ENCODE data around the gene BORA. TPM values are rescaled to one million over a fixed set of nuclear protein-coding genes. Genes with fewer than 3 reads are reported as not detected.
"Not testable (repeated sequence)": the region's sequence is repeated elsewhere in the genome, so short reads cannot be mapped to it uniquely, and the experiment has no call there.

Gene BORA
- total and polyA plus RNA-seq, 4 donors, result 0.71 to 11.3 (median 1.4) TPM

DNA sequence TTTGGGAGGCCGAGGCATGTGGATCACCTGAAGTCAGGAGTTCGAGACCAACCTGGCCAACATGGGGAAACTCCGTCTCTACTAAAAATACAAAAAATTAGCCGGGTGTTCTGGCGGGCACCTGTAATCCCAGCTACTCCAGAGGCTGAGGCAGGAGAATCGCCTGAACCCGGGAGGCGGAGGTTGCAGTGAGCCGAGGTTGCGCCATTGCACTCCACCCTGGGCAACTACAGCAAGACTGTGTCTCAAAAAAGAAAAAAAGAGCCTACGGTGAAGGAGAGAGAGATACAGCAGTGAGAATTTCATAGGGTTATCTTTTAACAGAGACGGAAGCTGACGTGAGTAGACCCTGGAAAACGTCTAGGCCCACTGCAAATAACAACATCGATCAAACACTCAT, 1.5 kb upstream of the BORA start:
- not testable (repeated sequence) for H3K27ac ChIP-seq (ENCODE audit: low read depth in 1 of 2, low read length in 2 of 2); H3K9ac ChIP-seq (ENCODE audit: low read depth in 1 of 2, low read length in 2 of 2); H3K36me3 ChIP-seq (ENCODE audit: control insufficient read depth in 4 of 4, insufficient read depth in 3 of 4, low read depth in 1 of 4, low read length in 3 of 4); H3K9me3 ChIP-seq (ENCODE audit: control insufficient read depth in 4 of 4, low read length in 3 of 4); H3K27me3 ChIP-seq (ENCODE audit: control insufficient read depth in 4 of 4, insufficient read depth in 4 of 4, low read length in 3 of 4); DNase-seq (ENCODE audit: low spot score); H3K4me3 ChIP-seq (ENCODE audit: low read depth in 1 of 3, low read length in 3 of 3)
- H3K4me1 ChIP-seq (ENCODE audit: control insufficient read depth in 4 of 4, insufficient read depth in 4 of 4, low read length in 3 of 4), result peaks cover 0 to 17% (median 13%) of the 10 kb centered on the region in 4 donors
- WGBS, result 93% methylated on average over 15 of the region's 15 CpGs

DNA sequence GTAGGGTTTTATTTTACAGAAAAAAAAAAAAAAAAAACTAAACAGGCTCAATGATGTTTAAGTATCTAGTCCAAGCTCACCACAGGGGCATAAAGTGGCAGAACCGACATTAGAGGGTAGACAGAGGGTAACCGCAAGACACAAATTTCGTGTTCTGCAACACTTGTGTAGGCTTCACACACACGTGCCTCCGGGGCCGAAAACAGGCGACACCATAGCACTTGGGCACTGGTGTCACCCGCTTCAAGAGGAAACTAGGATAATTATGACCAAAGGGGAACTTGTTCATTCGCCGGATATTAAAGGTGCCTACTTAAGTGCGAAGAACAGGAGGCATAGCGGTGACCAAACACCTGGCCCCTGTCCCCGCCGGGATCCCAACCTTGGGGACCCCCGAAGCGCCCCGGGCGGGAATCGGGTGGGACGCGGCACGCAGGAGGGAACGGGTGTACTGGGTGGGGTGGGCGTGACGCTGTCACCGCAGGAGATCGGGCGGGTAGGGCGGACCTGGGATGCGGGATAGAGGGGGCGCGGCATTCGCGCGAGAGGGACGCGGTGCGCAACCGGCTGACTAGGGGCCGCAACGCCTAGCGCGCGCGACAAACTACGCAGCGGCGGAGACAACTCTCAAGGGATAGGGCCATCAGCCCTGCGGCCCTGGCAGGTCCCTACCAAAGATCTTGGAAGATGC, 852 bp upstream of the BORA start:
- Histone ChIP-seq H3K4me1 (ENCODE audit: control insufficient read depth in 4 of 4, insufficient read depth in 4 of 4, low read length in 3 of 4) (peaks cover 0 to 17% (median 13%) of the 10 kb centered on the region in 4 donors), H3K27ac (ENCODE audit: low read depth in 1 of 2, low read length in 2 of 2) (peak overlapping the region in 1 of 2 donors; percentile 17), H3K36me3 (ENCODE audit: control insufficient read depth in 4 of 4, insufficient read depth in 3 of 4, low read depth in 1 of 4, low read length in 3 of 4) (no peaks in the 10 kb centered on the region), H3K9ac (ENCODE audit: low read depth in 1 of 2, low read length in 2 of 2) (peak overlapping the region in 1 of 2 donors; percentile 37), H3K4me3 (ENCODE audit: low read depth in 1 of 3, low read length in 3 of 3) (peak overlapping the region; percentile 77 to 96 (median 84)), H3K27me3 (ENCODE audit: control insufficient read depth in 4 of 4, insufficient read depth in 4 of 4, low read length in 3 of 4) (no peaks in the 10 kb centered on the region), H3K9me3 (ENCODE audit: control insufficient read depth in 4 of 4, low read length in 3 of 4) (no peaks in the 10 kb centered on the region)
- WGBS, result 4% methylated on average over 49 of the region's 49 CpGs
- DNase-seq (ENCODE audit: low spot score), result peak; percentile 78
- TF ChIP-seq JUND (IDR thresholded peaks at IDR 0.05) (no peak), SP1 (IDR thresholded peaks at IDR 0.05) (no peak), FOXA1 (IDR thresholded peaks at IDR 0.05) (no peak), YY1 (IDR thresholded peaks at IDR 0.05) (no peak), GABPA (IDR thresholded peaks at IDR 0.05 in 1 of 2, conservative IDR thresholded peaks at IDR 0.05 in 1 of 2) (no peak), NR2F2 (IDR thresholded peaks at IDR 0.05) (no peak), HNF4A (conservative IDR thresholded peaks at IDR 0.05) (no peak), FOXA2 (IDR thresholded peaks at IDR 0.05) (no peak)
- TF ChIP-seq, protein P1, sequence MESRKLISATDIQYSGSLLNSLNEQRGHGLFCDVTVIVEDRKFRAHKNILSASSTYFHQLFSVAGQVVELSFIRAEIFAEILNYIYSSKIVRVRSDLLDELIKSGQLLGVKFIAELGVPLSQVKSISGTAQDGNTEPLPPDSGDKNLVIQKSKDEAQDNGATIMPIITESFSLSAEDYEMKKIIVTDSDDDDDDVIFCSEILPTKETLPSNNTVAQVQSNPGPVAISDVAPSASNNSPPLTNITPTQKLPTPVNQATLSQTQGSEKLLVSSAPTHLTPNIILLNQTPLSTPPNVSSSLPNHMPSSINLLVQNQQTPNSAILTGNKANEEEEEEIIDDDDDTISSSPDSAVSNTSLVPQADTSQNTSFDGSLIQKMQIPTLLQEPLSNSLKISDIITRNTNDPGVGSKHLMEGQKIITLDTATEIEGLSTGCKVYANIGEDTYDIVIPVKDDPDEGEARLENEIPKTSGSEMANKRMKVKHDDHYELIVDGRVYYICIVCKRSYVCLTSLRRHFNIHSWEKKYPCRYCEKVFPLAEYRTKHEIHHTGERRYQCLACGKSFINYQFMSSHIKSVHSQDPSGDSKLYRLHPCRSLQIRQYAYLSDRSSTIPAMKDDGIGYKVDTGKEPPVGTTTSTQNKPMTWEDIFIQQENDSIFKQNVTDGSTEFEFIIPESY (IDR thresholded peaks at IDR 0.05), result no peak
- TF ChIP-seq, protein P2, sequence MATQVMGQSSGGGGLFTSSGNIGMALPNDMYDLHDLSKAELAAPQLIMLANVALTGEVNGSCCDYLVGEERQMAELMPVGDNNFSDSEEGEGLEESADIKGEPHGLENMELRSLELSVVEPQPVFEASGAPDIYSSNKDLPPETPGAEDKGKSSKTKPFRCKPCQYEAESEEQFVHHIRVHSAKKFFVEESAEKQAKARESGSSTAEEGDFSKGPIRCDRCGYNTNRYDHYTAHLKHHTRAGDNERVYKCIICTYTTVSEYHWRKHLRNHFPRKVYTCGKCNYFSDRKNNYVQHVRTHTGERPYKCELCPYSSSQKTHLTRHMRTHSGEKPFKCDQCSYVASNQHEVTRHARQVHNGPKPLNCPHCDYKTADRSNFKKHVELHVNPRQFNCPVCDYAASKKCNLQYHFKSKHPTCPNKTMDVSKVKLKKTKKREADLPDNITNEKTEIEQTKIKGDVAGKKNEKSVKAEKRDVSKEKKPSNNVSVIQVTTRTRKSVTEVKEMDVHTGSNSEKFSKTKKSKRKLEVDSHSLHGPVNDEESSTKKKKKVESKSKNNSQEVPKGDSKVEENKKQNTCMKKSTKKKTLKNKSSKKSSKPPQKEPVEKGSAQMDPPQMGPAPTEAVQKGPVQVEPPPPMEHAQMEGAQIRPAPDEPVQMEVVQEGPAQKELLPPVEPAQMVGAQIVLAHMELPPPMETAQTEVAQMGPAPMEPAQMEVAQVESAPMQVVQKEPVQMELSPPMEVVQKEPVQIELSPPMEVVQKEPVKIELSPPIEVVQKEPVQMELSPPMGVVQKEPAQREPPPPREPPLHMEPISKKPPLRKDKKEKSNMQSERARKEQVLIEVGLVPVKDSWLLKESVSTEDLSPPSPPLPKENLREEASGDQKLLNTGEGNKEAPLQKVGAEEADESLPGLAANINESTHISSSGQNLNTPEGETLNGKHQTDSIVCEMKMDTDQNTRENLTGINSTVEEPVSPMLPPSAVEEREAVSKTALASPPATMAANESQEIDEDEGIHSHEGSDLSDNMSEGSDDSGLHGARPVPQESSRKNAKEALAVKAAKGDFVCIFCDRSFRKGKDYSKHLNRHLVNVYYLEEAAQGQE (IDR thresholded peaks at IDR 0.05), result no peak
- TF ChIP-seq, protein P3, sequence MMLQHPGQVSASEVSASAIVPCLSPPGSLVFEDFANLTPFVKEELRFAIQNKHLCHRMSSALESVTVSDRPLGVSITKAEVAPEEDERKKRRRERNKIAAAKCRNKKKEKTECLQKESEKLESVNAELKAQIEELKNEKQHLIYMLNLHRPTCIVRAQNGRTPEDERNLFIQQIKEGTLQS (IDR thresholded peaks at IDR 0.05), result no peak
- TF ChIP-seq, protein P4, sequence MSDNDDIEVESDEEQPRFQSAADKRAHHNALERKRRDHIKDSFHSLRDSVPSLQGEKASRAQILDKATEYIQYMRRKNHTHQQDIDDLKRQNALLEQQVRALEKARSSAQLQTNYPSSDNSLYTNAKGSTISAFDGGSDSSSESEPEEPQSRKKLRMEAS (IDR thresholded peaks at IDR 0.05), result no peak

DNA sequence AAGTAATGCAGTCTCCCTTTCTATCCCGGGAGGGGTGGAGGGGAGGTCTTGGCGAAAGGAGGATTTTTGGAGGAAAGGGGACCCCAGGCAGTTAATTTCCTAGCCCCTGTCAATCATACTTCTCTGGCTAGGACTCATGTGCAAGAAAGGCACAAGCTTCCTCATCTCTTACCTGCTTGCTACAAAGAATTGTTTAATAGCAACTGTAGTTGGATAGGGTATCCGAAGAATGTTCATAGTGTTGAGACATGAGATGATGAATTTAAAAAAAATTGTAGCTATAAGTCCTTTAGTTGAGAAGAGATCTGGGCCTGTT, 525 bp downstream of the BORA start:
- DNase-seq (ENCODE audit: low spot score), result no peak
- H3K9me3 ChIP-seq (ENCODE audit: control insufficient read depth in 4 of 4, low read length in 3 of 4), result no peaks in the 10 kb centered on the region
- no peak overlapping the region for H3K27ac ChIP-seq (ENCODE audit: low read depth in 1 of 2, low read length in 2 of 2)
- H3K4me3 ChIP-seq (ENCODE audit: low read depth in 1 of 3, low read length in 3 of 3), result peak overlapping the region; percentile 77 to 96 (median 84)
- H3K36me3 ChIP-seq (ENCODE audit: control insufficient read depth in 4 of 4, insufficient read depth in 3 of 4, low read depth in 1 of 4, low read length in 3 of 4), result no peaks in the 10 kb centered on the region
- H3K9ac ChIP-seq (ENCODE audit: low read depth in 1 of 2, low read length in 2 of 2), result peak overlapping the region; percentile 60 to 72
- H3K27me3 ChIP-seq (ENCODE audit: control insufficient read depth in 4 of 4, insufficient read depth in 4 of 4, low read length in 3 of 4), result no peaks in the 10 kb centered on the region
- 15% methylated on average over 3 of the region's 3 CpGs for WGBS
- peaks cover 0 to 17% (median 13%) of the 10 kb centered on the region in 4 donors for H3K4me1 ChIP-seq (ENCODE audit: control insufficient read depth in 4 of 4, insufficient read depth in 4 of 4, low read length in 3 of 4)
- TF ChIP-seq RXRA (IDR thresholded peaks at IDR 0.05) (no peak), FOXA2 (IDR thresholded peaks at IDR 0.05) (no peak), JUND (IDR thresholded peaks at IDR 0.05) (no peak), SP1 (IDR thresholded peaks at IDR 0.05) (no peak), NR2F2 (IDR thresholded peaks at IDR 0.05) (no peak), HNF4G (IDR thresholded peaks at IDR 0.05) (no peak), TAF1 (conservative IDR thresholded peaks at IDR 0.05) (no peak), RAD21 (IDR thresholded peaks at IDR 0.05) (no peak)
- TF ChIP-seq, protein P5, sequence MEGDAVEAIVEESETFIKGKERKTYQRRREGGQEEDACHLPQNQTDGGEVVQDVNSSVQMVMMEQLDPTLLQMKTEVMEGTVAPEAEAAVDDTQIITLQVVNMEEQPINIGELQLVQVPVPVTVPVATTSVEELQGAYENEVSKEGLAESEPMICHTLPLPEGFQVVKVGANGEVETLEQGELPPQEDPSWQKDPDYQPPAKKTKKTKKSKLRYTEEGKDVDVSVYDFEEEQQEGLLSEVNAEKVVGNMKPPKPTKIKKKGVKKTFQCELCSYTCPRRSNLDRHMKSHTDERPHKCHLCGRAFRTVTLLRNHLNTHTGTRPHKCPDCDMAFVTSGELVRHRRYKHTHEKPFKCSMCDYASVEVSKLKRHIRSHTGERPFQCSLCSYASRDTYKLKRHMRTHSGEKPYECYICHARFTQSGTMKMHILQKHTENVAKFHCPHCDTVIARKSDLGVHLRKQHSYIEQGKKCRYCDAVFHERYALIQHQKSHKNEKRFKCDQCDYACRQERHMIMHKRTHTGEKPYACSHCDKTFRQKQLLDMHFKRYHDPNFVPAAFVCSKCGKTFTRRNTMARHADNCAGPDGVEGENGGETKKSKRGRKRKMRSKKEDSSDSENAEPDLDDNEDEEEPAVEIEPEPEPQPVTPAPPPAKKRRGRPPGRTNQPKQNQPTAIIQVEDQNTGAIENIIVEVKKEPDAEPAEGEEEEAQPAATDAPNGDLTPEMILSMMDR (IDR thresholded peaks at IDR 0.05; ENCODE audit: low read depth, low read length, missing input control), result no peak
- TF ChIP-seq, protein P1 (IDR thresholded peaks at IDR 0.05), result no peak
- TF ChIP-seq, protein P4 (IDR thresholded peaks at IDR 0.05), result no peak
